Trophoblast cell (in vitro differentiated cells and primary cell): ENCODE results near the gene KICS2.
"Not testable (repeated sequence)": the region's sequence is repeated elsewhere in the genome, so short reads cannot be mapped to it uniquely, and the experiment has no call there.

ENCODE experiments used
- DNase-seq, 2 donors: peaks; one replicate each; pipeline ENCODE4 v3.0.0-alpha.2; 2016
- H2AFZ ChIP-seq: 2 replicates; pipeline ENCODE4 v1.6.1; 2013; ENCODE audit warnings: low read length, moderate library complexity, mild to moderate bottlenecking; ENCODE audit not compliant: insufficient read depth, poor library complexity
- H2AK5ac ChIP-seq: 2 replicates; pipeline ENCODE4 v1.6.1; 2013; ENCODE audit warnings: mild to moderate bottlenecking, low read length
- H2BK120ac ChIP-seq: 2 replicates; pipeline ENCODE4 v1.6.1; 2013; ENCODE audit warnings: low read length, mild to moderate bottlenecking, moderate library complexity; ENCODE audit not compliant: insufficient read depth, poor library complexity
- H2BK12ac ChIP-seq: 2 replicates; pipeline ENCODE4 v1.6.1; 2013; ENCODE audit warnings: mild to moderate bottlenecking, low read length, moderate library complexity
- H2BK5ac ChIP-seq: 2 replicates; pipeline ENCODE4 v1.6.1; 2013; ENCODE audit warnings: low read length, low read depth, moderate library complexity, mild to moderate bottlenecking; ENCODE audit not compliant: poor library complexity
- H3K14ac ChIP-seq: 2 replicates; pipeline ENCODE4 v1.6.1; 2013; ENCODE audit warnings: mild to moderate bottlenecking, low read length
- H3K18ac ChIP-seq: 2 replicates; pipeline ENCODE4 v1.6.1; 2013; ENCODE audit warnings: mild to moderate bottlenecking, low read length
- H3K23ac ChIP-seq: 2 replicates; pipeline ENCODE4 v1.6.1; 2013; ENCODE audit warnings: low read length
- H3K27ac ChIP-seq: 2 replicates; pipeline ENCODE4 v1.5.1; 2013; ENCODE audit warnings: low read depth, mild to moderate bottlenecking, inconsistent platforms, low read length, moderate library complexity
- H3K27me3 ChIP-seq: 2 replicates; pipeline ENCODE4 v1.6.1; 2013; ENCODE audit warnings: inconsistent platforms, mild to moderate bottlenecking, low read length, moderate library complexity; ENCODE audit not compliant: insufficient read depth
- H3K36me3 ChIP-seq, 2 experiments: 1 replicate in 1 of 2; 2 replicates in 1 of 2; pipeline ENCODE4 v1.6.1; 2013; ENCODE audit warnings: low read length in 2 of 2, mild to moderate bottlenecking in 2 of 2, moderate library complexity in 1 of 2; ENCODE audit not compliant: insufficient read depth in 2 of 2, control insufficient read depth in 1 of 2
- H3K4ac ChIP-seq: 2 replicates; pipeline ENCODE4 v1.6.1; 2013; ENCODE audit warnings: low read depth, mild to moderate bottlenecking, low read length, moderate library complexity
- H3K4me1 ChIP-seq, 2 experiments: 1 replicate in 1 of 2; 2 replicates in 1 of 2; pipeline ENCODE4 v1.6.1; 2013; ENCODE audit warnings: low read length in 2 of 2, mild to moderate bottlenecking in 2 of 2, moderate library complexity in 1 of 2; ENCODE audit not compliant: insufficient read depth in 2 of 2, control insufficient read depth in 1 of 2
- H3K4me2 ChIP-seq: 2 replicates; pipeline ENCODE4 v1.6.1; 2013; ENCODE audit warnings: inconsistent platforms, mild to moderate bottlenecking, low read length, moderate library complexity
- H3K4me3 ChIP-seq: 2 replicates; pipeline ENCODE4 v1.5.1; 2013; ENCODE audit warnings: mild to moderate bottlenecking, low read depth, low read length, inconsistent platforms
- H3K79me1 ChIP-seq: one replicate; pipeline ENCODE4 v1.6.1; 2013; ENCODE audit warnings: low read length
- H3K79me2 ChIP-seq: 2 replicates; pipeline ENCODE4 v1.6.1; 2013; ENCODE audit warnings: low read length, mild to moderate bottlenecking; ENCODE audit not compliant: control insufficient read depth, insufficient read depth, poor library complexity
- H3K9ac ChIP-seq: 2 replicates; pipeline ENCODE4 v1.6.1; 2013; ENCODE audit warnings: mild to moderate bottlenecking, low read length
- H3K9me3 ChIP-seq: 2 replicates; pipeline ENCODE4 v1.6.1; 2013; ENCODE audit warnings: low read depth, mild to moderate bottlenecking, control low read depth, inconsistent platforms, low read length; ENCODE audit not compliant: insufficient read depth
- H4K12ac ChIP-seq: 2 replicates; pipeline ENCODE4 v1.6.1; 2013; ENCODE audit warnings: low read depth, mild to moderate bottlenecking, low read length, moderate library complexity
- H4K8ac ChIP-seq: 2 replicates; pipeline ENCODE4 v1.6.1; 2013; ENCODE audit warnings: low read depth, mild to moderate bottlenecking, low read length, moderate library complexity
- H4K91ac ChIP-seq: one replicate; pipeline ENCODE4 v1.6.1; 2013; ENCODE audit warnings: low read depth, mild to moderate bottlenecking, low read length, moderate library complexity
- WGBS: extraction: QIAGEN DNeasy Blood & Tissue Kit; methylation state at CpG from one replicate; pipeline ENCODE4 v1.1.7; 2013; ENCODE audit warnings: missing lambda C conversion rate; ENCODE audit not compliant: insufficient read length, insufficient coverage; ENCODE audit errors: extremely low coverage; 5-methylcytosine and 5-hydroxymethylcytosine counted together

KICS2 gene

GRCh38 chr12:64203036-64203435 lies 19.1 kb downstream of the KICS2 start:
- Histone ChIP-seq H3K23ac (no peak overlapping the region), H4K12ac (no peak overlapping the region), H3K9me3 (no peaks in the 10 kb centered on the region), H2BK120ac (no peak overlapping the region), H3K36me3 (no peaks in the 10 kb centered on the region), H2AFZ (no peak overlapping the region), H4K8ac (no peak overlapping the region), H2AK5ac (no peak overlapping the region), H2BK5ac (no peak overlapping the region), H2BK12ac (no peak overlapping the region), H3K79me1 (no peaks in the 10 kb centered on the region), H3K4ac (no peak overlapping the region), H3K9ac (no peak overlapping the region), H3K4me3 (no peak overlapping the region), H3K14ac (no peak overlapping the region), H3K79me2 (no peaks in the 10 kb centered on the region), H3K4me1 (no peaks in the 10 kb centered on the region), H3K18ac (no peak overlapping the region), H3K4me2 (no peak overlapping the region), H3K27ac (no peak overlapping the region), H4K91ac (no peak overlapping the region), H3K27me3 (no peaks in the 10 kb centered on the region)
- WGBS: no CpG with 5 or more reads among the region's 5 CpGs
- no peak for DNase-seq

- not testable (repeated sequence) for H3K27ac ChIP-seq, H3K79me1 ChIP-seq, H3K14ac ChIP-seq, H3K9ac ChIP-seq, H3K27me3 ChIP-seq, H2BK120ac ChIP-seq, H3K9me3 ChIP-seq, H3K4me1 ChIP-seq, H4K12ac ChIP-seq, H4K8ac ChIP-seq, H2BK12ac ChIP-seq, H3K79me2 ChIP-seq, H3K18ac ChIP-seq, H4K91ac ChIP-seq, H3K4me2 ChIP-seq, H3K4me3 ChIP-seq, H3K36me3 ChIP-seq, H2BK5ac ChIP-seq, H3K4ac ChIP-seq, H2AFZ ChIP-seq, DNase-seq, H2AK5ac ChIP-seq, H3K23ac ChIP-seq
- WGBS: no CpG with 5 or more reads among the region's 15 CpGs
Observed at GRCh38 chr12:64195841-64196240, 26.3 kb downstream of the KICS2 start.

GRCh38 chr12:64194333-64195149 lies 27.6 kb downstream of the KICS2 start:
- Histone ChIP-seq H3K79me1 (no peaks in the 10 kb centered on the region), H3K9ac (no peak overlapping the region), H3K4ac (no peak overlapping the region), H3K4me2 (no peak overlapping the region), H4K91ac (no peak overlapping the region), H3K4me3 (no peak overlapping the region), H2AK5ac (no peak overlapping the region), H3K36me3 (no peaks in the 10 kb centered on the region), H3K27ac (no peak overlapping the region), H2AFZ (no peak overlapping the region), H2BK120ac (no peak overlapping the region), H3K27me3 (no peaks in the 10 kb centered on the region), H4K12ac (no peak overlapping the region), H4K8ac (no peak overlapping the region), H2BK12ac (no peak overlapping the region), H3K18ac (no peak overlapping the region), H3K9me3 (no peaks in the 10 kb centered on the region), H2BK5ac (no peak overlapping the region), H3K79me2 (no peaks in the 10 kb centered on the region), H3K4me1 (no peaks in the 10 kb centered on the region), H3K23ac (no peak overlapping the region), H3K14ac (no peak overlapping the region)
- WGBS: no CpG with 5 or more reads among the region's 7 CpGs
- no peak for DNase-seq

- Histone ChIP-seq H3K14ac (no peak overlapping the region), H3K9me3 (no peaks in the 10 kb centered on the region), H3K79me1 (no peaks in the 10 kb centered on the region), H2AFZ (no peak overlapping the region), H3K9ac (no peak overlapping the region), H3K23ac (no peak overlapping the region), H3K18ac (no peak overlapping the region), H3K4me3 (no peak overlapping the region), H2AK5ac (no peak overlapping the region), H3K4me2 (no peak overlapping the region), H3K79me2 (no peaks in the 10 kb centered on the region), H3K27me3 (no peaks in the 10 kb centered on the region), H3K4me1 (no peaks in the 10 kb centered on the region), H3K36me3 (no peaks in the 10 kb centered on the region), H4K8ac (no peak overlapping the region), H3K4ac (no peak overlapping the region), H2BK120ac (no peak overlapping the region), H4K91ac (no peak overlapping the region), H4K12ac (no peak overlapping the region), H2BK12ac (no peak overlapping the region), H2BK5ac (no peak overlapping the region), H3K27ac (no peak overlapping the region)
- no CpG with 5 or more reads among the region's 6 CpGs for WGBS
- no peak for DNase-seq
Observed at GRCh38 chr12:64193931-64194330, 28.2 kb downstream of the KICS2 start.
